Keratinocyte (primary cell): ENCODE data around the gene IGFALS. TPM values are rescaled to one million over a fixed set of nuclear protein-coding genes. Genes with fewer than 3 reads are reported as not detected.

Source experiments
- DNase-seq: peaks from one replicate; pipeline ENCODE4 v3.0.0-alpha.2; 2011; ENCODE audit warnings: low read depth, missing footprints, low spot score
- FAIRE-seq: peaks from 2 replicates; lab custom pipeline; 2011; peaks lifted over from hg19 to GRCh38; lab: Jason Lieb, UNC
- H2AFZ ChIP-seq: 2 replicates; pipeline ENCODE4 v1.6.0; 2012; ENCODE audit warnings: low read length, control low read depth, inconsistent platforms; ENCODE audit not compliant: control insufficient read depth
- H3K27ac ChIP-seq: 2 replicates; pipeline ENCODE4 v1.5.1; 2011; ENCODE audit warnings: low read length; ENCODE audit not compliant: control insufficient read depth, insufficient read depth
- H3K27me3 ChIP-seq: 3 replicates; pipeline ENCODE4 v1.6.0; 2011; ENCODE audit warnings: low read length; ENCODE audit not compliant: control insufficient read depth, insufficient read depth; ENCODE audit errors: extremely low read depth
- H3K36me3 ChIP-seq, 2 experiments: 2 replicates in 1 of 2; 3 replicates in 1 of 2; pipeline ENCODE4 v1.5.1; 2011; ENCODE audit warnings: low read length in 2 of 2, mild to moderate bottlenecking in 1 of 2; ENCODE audit not compliant: control insufficient read depth in 2 of 2, insufficient read depth in 2 of 2; ENCODE audit errors: extremely low read depth in 1 of 2
- H3K4me1 ChIP-seq: 3 replicates; pipeline ENCODE4 v1.5.1; 2011; ENCODE audit warnings: low read length; ENCODE audit not compliant: control insufficient read depth, insufficient read depth; ENCODE audit errors: extremely low read depth
- H3K4me2 ChIP-seq: 3 replicates; pipeline ENCODE4 v1.6.0; 2011; ENCODE audit warnings: low read depth, low read length; ENCODE audit not compliant: control insufficient read depth, insufficient read depth; ENCODE audit errors: extremely low read depth
- H3K4me3 ChIP-seq, 3 experiments: fragments of 200-600 bp in 1 of 3; sonication (generic) in 1 of 3; 2 replicates in 2 of 3; 3 replicates in 1 of 3; pipeline ENCODE4 v1.5.1; 2011 to 2016; ENCODE audit warnings: low read length in 3 of 3, mild to moderate bottlenecking in 3 of 3, control low read depth in 2 of 3, inconsistent platforms in 1 of 3, low read depth in 1 of 3, mixed read lengths in 1 of 3, mixed run types in 1 of 3, moderate library complexity in 1 of 3; ENCODE audit not compliant: control insufficient read depth in 2 of 3, insufficient read depth in 2 of 3; ENCODE audit errors: extremely low read depth in 1 of 3
- H3K79me2 ChIP-seq: 2 replicates; pipeline ENCODE4 v1.6.0; 2012; ENCODE audit warnings: low read length; ENCODE audit not compliant: control insufficient read depth, insufficient read depth
- H3K9ac ChIP-seq: 3 replicates; pipeline ENCODE4 v1.6.0; 2011; ENCODE audit warnings: low read length; ENCODE audit not compliant: control insufficient read depth, insufficient read depth; ENCODE audit errors: extremely low read depth
- H3K9me1 ChIP-seq: 3 replicates; pipeline ENCODE4 v1.6.0; 2011; ENCODE audit warnings: low read length; ENCODE audit not compliant: control insufficient read depth, insufficient read depth; ENCODE audit errors: extremely low read depth
- H3K9me3 ChIP-seq: 2 replicates; pipeline ENCODE4 v1.5.1; 2012; ENCODE audit warnings: low read depth, low read length; ENCODE audit not compliant: control insufficient read depth
- H4K20me1 ChIP-seq: 3 replicates; pipeline ENCODE4 v1.6.0; 2011; ENCODE audit warnings: low read length; ENCODE audit not compliant: control insufficient read depth, insufficient read depth; ENCODE audit errors: extremely low read depth
- EZH2 ChIP-seq: IDR thresholded peaks from one replicate; pipeline ENCODE4 v1.6.1; 2012; ENCODE audit warnings: inconsistent platforms, mild to moderate bottlenecking, low read length, moderate library complexity
- dilution Hi-C: fragments of 300-500 bp; cut with MboI; formaldehyde crosslinking; loops from one replicate; pipeline ENCODE4 v1.7.0; 2020; ENCODE audit warnings: low sequenced_read_pairs; ENCODE audit not compliant: extremely low pct_ligation_motif_present
- polyA plus RNA-seq, 5 experiments: library from polyadenylated mRNA; depleted of rRNA in 3 of 5; stranded (reverse) in 3 of 5; stranded (forward) in 1 of 5; unstranded in 1 of 5; fragments of >200 nt; gene quantifications; 1 replicate in 1 of 5; 2 replicates in 3 of 5; 3 replicates in 1 of 5; pipeline versions ENCODE4 v1.2.1 to v1.2.3, GENCODE V29; 2011 to 2012; ENCODE audit warnings: missing spikeins in 2 of 5, low read depth in 1 of 5, low replicate concordance in 1 of 5
- TF ChIP-seq, protein P1 (sequence below), 3 experiments: IDR thresholded peaks in 1 of 3; conservative IDR thresholded peaks in 1 of 3; optimal IDR thresholded peaks in 1 of 3; 2 replicates in 2 of 3; 3 replicates in 1 of 3; pipeline versions ENCODE3 to v1.5.1; 2011; ENCODE audit warnings: low read length in 3 of 3, mild to moderate bottlenecking in 3 of 3, moderate library complexity in 2 of 3, control low read depth in 1 of 3, inconsistent platforms in 1 of 3; ENCODE audit not compliant: insufficient read depth in 2 of 3; ENCODE audit errors: extremely low read depth in 1 of 3

The IGFALS gene
- polyA plus RNA-seq, 1 donor (not counting 4 experiments of a cell fraction or from before 2014, with no cell fraction given): not detected

DNA sequence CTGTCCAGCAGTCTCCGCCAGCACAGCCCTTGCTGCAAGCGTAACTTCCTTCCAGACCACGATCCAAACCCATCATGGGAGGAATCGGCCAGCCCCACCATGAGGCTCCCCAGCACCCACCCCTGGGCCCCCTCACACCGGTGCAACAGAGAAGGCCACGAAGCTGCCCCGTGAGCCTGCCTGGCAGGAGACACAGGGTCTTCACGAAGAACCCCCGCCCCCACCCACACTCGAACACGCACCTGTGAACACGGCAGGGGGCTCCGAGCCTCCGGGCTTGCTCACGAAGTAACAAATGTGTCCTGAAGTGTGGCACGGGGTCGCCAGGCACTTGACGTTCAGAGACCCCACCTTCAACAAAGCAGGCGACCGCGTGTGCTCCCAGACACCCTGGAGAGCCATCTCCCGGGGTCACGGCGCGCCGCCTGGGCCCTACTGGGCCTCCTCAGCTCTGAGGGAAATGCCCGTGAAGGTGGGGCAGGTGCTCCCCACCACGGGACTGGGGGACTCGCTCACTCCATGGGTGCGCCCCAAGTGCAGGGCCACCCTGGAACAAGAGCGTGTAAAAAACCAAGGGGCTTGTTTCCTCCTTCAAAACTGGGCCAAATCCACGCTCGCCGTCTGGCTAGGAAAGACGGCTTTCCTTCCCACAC lies 25.5 kb upstream of the IGFALS start:
- Histone ChIP-seq H3K9me1 (no peaks in the 10 kb centered on the region), H3K36me3 (peaks cover 0 to 14% of the 10 kb centered on the region in 2 experiments), H3K4me3 (no peak overlapping the region), H3K9me3 (no peaks in the 10 kb centered on the region), H3K79me2 (no peaks in the 10 kb centered on the region), H3K27me3 (no peaks in the 10 kb centered on the region), H3K4me1 (no peaks in the 10 kb centered on the region), H3K9ac (no peak overlapping the region), H4K20me1 (no peaks in the 10 kb centered on the region), H3K4me2 (no peak overlapping the region), H3K27ac (no peak overlapping the region), H2AFZ (no peak overlapping the region)
- dilution Hi-C loops: no loop called here
- no peak for TF ChIP-seq EZH2
- TF ChIP-seq, protein P1, sequence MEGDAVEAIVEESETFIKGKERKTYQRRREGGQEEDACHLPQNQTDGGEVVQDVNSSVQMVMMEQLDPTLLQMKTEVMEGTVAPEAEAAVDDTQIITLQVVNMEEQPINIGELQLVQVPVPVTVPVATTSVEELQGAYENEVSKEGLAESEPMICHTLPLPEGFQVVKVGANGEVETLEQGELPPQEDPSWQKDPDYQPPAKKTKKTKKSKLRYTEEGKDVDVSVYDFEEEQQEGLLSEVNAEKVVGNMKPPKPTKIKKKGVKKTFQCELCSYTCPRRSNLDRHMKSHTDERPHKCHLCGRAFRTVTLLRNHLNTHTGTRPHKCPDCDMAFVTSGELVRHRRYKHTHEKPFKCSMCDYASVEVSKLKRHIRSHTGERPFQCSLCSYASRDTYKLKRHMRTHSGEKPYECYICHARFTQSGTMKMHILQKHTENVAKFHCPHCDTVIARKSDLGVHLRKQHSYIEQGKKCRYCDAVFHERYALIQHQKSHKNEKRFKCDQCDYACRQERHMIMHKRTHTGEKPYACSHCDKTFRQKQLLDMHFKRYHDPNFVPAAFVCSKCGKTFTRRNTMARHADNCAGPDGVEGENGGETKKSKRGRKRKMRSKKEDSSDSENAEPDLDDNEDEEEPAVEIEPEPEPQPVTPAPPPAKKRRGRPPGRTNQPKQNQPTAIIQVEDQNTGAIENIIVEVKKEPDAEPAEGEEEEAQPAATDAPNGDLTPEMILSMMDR (optimal IDR thresholded peaks at IDR 0.05 in 1 of 3, IDR thresholded peaks at IDR 0.05 in 1 of 3, conservative IDR thresholded peaks at IDR 0.05 in 1 of 3; ENCODE audit: extremely low read depth in 1 of 3, insufficient read depth in 2 of 3, low read length in 3 of 3): no peak
- FAIRE-seq: no peak
- no peak for DNase-seq

DNA sequence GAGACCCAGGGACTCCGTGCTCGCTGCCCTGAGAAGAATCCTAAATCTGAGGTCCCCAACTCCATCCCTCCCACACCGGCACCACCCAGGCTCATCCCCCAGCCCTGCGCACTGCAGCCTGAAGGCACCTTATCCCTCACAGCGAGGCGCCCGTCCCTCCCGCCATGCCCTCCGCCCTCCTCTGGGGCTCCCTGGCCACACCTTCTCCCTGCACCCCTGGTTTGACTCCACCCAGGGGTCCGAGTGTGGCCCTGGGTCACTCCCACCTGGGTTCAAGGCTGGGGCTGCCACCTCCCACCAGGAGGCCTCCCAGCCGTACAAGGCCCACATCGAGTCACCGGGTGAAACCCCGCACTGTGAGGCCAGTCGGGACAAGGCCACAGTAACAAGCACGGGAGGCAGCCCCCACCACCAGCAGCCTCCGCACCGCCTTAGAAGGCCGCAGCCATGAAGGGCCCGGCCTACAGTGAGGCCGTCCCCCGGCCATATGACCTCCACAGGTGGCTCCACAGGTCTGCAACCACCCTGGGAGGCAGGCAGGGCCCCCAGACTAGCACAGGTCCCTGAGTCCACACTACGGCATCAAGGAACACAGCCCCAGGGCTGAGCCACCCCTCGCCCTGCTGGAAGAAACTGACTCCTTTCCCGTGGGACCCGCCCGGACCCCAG lies 24.8 kb upstream of the IGFALS start:
- Histone ChIP-seq H3K27me3 (no peaks in the 10 kb centered on the region), H4K20me1 (no peaks in the 10 kb centered on the region), H3K4me2 (no peak overlapping the region), H3K9me1 (no peaks in the 10 kb centered on the region), H2AFZ (no peak overlapping the region), H3K36me3 (peaks cover 0 to 14% of the 10 kb centered on the region in 2 experiments), H3K9ac (no peak overlapping the region), H3K4me1 (no peaks in the 10 kb centered on the region), H3K79me2 (no peaks in the 10 kb centered on the region), H3K27ac (no peak overlapping the region), H3K4me3 (no peak overlapping the region), H3K9me3 (no peaks in the 10 kb centered on the region)
- no peak for TF ChIP-seq EZH2
- TF ChIP-seq, protein P1 (optimal IDR thresholded peaks at IDR 0.05 in 1 of 3, IDR thresholded peaks at IDR 0.05 in 1 of 3, conservative IDR thresholded peaks at IDR 0.05 in 1 of 3; ENCODE audit: extremely low read depth in 1 of 3, insufficient read depth in 2 of 3, low read length in 3 of 3): no peak
- DNase-seq (no peak), FAIRE-seq (no peak)
- dilution Hi-C loops: no loop called here
